GM18858 (cell line): Measurements from ENCODE around the gene SCCPDH.
A peak's percentile ranks its signal among the peaks of the same experiment; 100 is the strongest.
"Not testable (repeated sequence)": the region's sequence is repeated elsewhere in the genome, so short reads cannot be mapped to it uniquely, and the experiment has no call there.

Experiments
- ATAC-seq: cut with Tn5 transposase; IDR thresholded peaks from one replicate; pipeline ENCODE4 v1.9.1; 2021; ENCODE audit not compliant: unreplicated experiment

SCCPDH gene

GRCh38 chr1:246724016-246724730, at the start of gene SCCPDH:
SCCPDH (plus strand) TSS chr1:246724409; CDS start chr1:246724423, 14 bp downstream.
- ATAC-seq = peak; percentile 91

GRCh38 chr1:246677842-246678241, 46.4 kb upstream of the SCCPDH start:
- ATAC-seq = no peak

- no peak for ATAC-seq
Observed at GRCh38 chr1:246678816-246679793, 45.1 kb upstream of the SCCPDH start.

- no peak for ATAC-seq
Observed at GRCh38 chr1:246679794-246680177, 44.4 kb upstream of the SCCPDH start.

- no peak for ATAC-seq
Observed at GRCh38 chr1:246680190-246680589, 44.0 kb upstream of the SCCPDH start.

GRCh38 chr1:246680696-246681130, 43.5 kb upstream of the SCCPDH start:
- no peak for ATAC-seq

- ATAC-seq = no peak
Observed at GRCh38 chr1:246681900-246682895, 42.0 kb upstream of the SCCPDH start.

- no peak for ATAC-seq
Observed at GRCh38 chr1:246683521-246683920, 40.7 kb upstream of the SCCPDH start.

- no peak for ATAC-seq
Observed at GRCh38 chr1:246687002-246687401, 37.2 kb upstream of the SCCPDH start.

- ATAC-seq = peak; percentile 98
Observed at GRCh38 chr1:246689409-246690008, 34.7 kb upstream of the SCCPDH start.

- ATAC-seq = no peak
Observed at GRCh38 chr1:246690100-246690499, 34.1 kb upstream of the SCCPDH start.

- ATAC-seq = no peak
Observed at GRCh38 chr1:246691622-246692495, 32.4 kb upstream of the SCCPDH start.

- ATAC-seq = not testable (repeated sequence)
Observed at GRCh38 chr1:246694213-246694895, 29.9 kb upstream of the SCCPDH start.

- ATAC-seq = no peak
Observed at GRCh38 chr1:246695136-246695535, 29.1 kb upstream of the SCCPDH start.

- ATAC-seq = no peak
Observed at GRCh38 chr1:246695666-246696065, 28.5 kb upstream of the SCCPDH start.

- ATAC-seq = no peak
Observed at GRCh38 chr1:246698466-246699094, 25.6 kb upstream of the SCCPDH start.

- ATAC-seq = peak; percentile 97
Observed at GRCh38 chr1:246699095-246699735, 25.0 kb upstream of the SCCPDH start.

- no peak for ATAC-seq
Observed at GRCh38 chr1:246703581-246703980, 20.6 kb upstream of the SCCPDH start.
